Measurements from ENCODE around the gene NSG1.
A peak's percentile ranks its signal among the peaks of the same experiment; 100 is the strongest.

Gene NSG1

DNA sequence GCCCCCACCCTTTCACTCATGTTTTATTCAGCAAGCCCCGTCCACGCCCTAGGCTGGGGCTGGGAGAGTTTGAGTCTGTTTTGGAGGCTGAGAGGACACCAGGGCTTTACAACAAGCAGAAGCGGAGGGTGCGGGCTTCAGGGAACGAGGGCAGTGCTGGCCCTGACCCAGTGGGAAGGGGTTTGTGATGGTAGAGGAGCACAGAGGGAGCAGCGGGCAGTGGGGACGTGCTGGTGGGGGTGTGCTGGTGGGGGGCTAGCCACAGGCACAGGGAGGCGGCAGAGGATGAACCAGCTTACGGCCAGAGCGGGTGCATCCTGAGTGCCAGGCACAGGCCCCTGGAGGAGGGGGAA lies 26.4 kb downstream of the NSG1 start:
- no peaks in the 10 kb centered on the region for H3K36me3 ChIP-seq (ENCODE audit: control insufficient read depth, insufficient read depth, low read length)
- H3K27ac ChIP-seq (ENCODE audit: low read depth, low read length): no peak overlapping the region
- H3K4me2 ChIP-seq (ENCODE audit: low read length): no peak overlapping the region
- H3K79me1 ChIP-seq (ENCODE audit: low read length): no peaks in the 10 kb centered on the region
- no peak for DNase-seq
- no peak overlapping the region for H3K4me3 ChIP-seq (ENCODE audit: low read length)
- peaks cover 2% of the 10 kb centered on the region for H3K4me1 ChIP-seq (ENCODE audit: control insufficient read depth, low read depth, low read length)
- H3K9ac ChIP-seq (ENCODE audit: low read length): no peak overlapping the region
- no peak overlapping the region for H2BK15ac ChIP-seq (replicated peaks; ENCODE audit: low read depth)
- H2BK120ac ChIP-seq (ENCODE audit: low read depth, low read length): no peak overlapping the region
- H3K56ac ChIP-seq (ENCODE audit: low read length): no peak overlapping the region
- H3K4ac ChIP-seq (ENCODE audit: low read depth, low read length): no peak overlapping the region
- H4K5ac ChIP-seq (ENCODE audit: low read length): no peak overlapping the region
- H3K27me3 ChIP-seq (ENCODE audit: insufficient read depth, low read length, poor library complexity): no peaks in the 10 kb centered on the region
- H3K79me2 ChIP-seq (ENCODE audit: control insufficient read depth, insufficient read depth, low read length): no peaks in the 10 kb centered on the region
- WGBS (ENCODE audit: extremely low coverage, insufficient coverage, low lambda C conversion rate): no CpG with 5 or more reads among the region's 10 CpGs
- H2AK5ac ChIP-seq (ENCODE audit: low read length): no peak overlapping the region
- H4K8ac ChIP-seq (ENCODE audit: low read depth, low read length): no peak overlapping the region
- no peak overlapping the region for H2BK5ac ChIP-seq (ENCODE audit: low read length)
- H3K23ac ChIP-seq (ENCODE audit: low read length): no peak overlapping the region
- no peak overlapping the region for H3K18ac ChIP-seq (ENCODE audit: low read length)

DNA sequence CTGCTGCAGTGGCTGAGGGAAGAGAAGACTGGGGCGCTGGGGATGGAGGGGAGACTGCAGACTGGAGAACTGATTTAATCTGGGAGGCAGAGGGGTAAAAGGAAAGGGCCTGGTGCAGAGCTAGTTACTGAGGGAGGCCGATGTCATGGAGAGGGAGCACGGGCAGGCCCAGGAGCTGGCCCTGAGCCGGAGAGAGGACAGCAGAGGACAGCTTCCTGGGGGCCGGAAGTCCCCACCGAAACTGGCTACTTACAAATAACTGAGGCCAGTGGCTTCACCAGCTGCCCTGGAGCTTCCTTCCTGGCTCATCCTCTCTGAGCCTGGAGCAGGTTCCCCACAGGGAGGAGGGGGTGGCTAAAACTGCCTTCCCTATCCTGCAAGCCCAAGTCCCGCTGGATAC lies 26.9 kb downstream of the NSG1 start:
- no peak overlapping the region for H2BK15ac ChIP-seq (replicated peaks; ENCODE audit: low read depth)
- no peak overlapping the region for H4K5ac ChIP-seq (ENCODE audit: low read length)
- H3K4me1 ChIP-seq (ENCODE audit: control insufficient read depth, low read depth, low read length): peaks cover 2% of the 10 kb centered on the region
- H2BK5ac ChIP-seq (ENCODE audit: low read length): no peak overlapping the region
- no peaks in the 10 kb centered on the region for H3K36me3 ChIP-seq (ENCODE audit: control insufficient read depth, insufficient read depth, low read length)
- no peak overlapping the region for H3K4ac ChIP-seq (ENCODE audit: low read depth, low read length)
- no peak for DNase-seq
- no peak overlapping the region for H2BK120ac ChIP-seq (ENCODE audit: low read depth, low read length)
- no peak overlapping the region for H3K56ac ChIP-seq (ENCODE audit: low read length)
- no peak overlapping the region for H2AK5ac ChIP-seq (ENCODE audit: low read length)
- no peaks in the 10 kb centered on the region for H3K79me1 ChIP-seq (ENCODE audit: low read length)
- H3K18ac ChIP-seq (ENCODE audit: low read length): no peak overlapping the region
- H4K8ac ChIP-seq (ENCODE audit: low read depth, low read length): no peak overlapping the region
- no peak overlapping the region for H3K4me2 ChIP-seq (ENCODE audit: low read length)
- no peak overlapping the region for H3K4me3 ChIP-seq (ENCODE audit: low read length)
- no peak overlapping the region for H3K9ac ChIP-seq (ENCODE audit: low read length)
- WGBS (ENCODE audit: extremely low coverage, insufficient coverage, low lambda C conversion rate): no CpG with 5 or more reads among the region's 7 CpGs
- H3K23ac ChIP-seq (ENCODE audit: low read length): no peak overlapping the region
- no peaks in the 10 kb centered on the region for H3K27me3 ChIP-seq (ENCODE audit: insufficient read depth, low read length, poor library complexity)
- H3K79me2 ChIP-seq (ENCODE audit: control insufficient read depth, insufficient read depth, low read length): no peaks in the 10 kb centered on the region
- no peak overlapping the region for H3K27ac ChIP-seq (ENCODE audit: low read depth, low read length)

DNA sequence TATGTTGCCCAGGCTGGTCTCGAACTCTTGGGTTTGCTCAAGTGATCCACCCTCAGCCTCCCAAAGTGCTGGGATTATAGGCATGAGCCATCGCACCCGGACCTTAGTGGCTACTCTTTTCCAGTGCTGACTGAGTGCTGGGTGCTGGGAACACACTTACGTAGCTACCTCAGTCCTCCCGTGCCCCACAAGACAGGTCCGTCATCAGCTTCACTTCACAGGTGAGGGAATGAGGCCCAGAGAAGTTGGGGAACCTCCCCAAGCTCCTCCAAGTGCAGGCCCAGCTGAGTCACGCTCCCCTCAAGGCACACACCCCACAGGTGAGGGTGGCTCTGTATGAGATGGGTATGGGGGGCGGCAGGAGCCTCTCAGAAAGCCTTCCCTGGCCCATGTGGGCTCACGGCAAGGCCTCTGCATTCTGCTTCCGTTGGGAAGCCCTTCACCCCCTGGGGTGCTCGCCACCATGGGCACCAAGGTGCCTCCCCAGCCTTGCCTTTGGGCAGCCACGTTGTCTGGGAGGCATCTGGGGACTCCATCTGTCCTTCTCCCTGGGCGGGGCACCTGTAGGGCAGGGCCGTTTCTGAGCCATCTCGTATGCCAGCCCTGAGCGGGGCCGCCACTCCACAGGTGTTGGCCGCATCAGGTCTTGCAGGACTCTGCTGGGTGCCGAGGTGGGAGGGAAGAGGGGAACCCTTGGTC lies 28.4 kb downstream of the NSG1 start:
- no peak overlapping the region for H3K18ac ChIP-seq (ENCODE audit: low read length)
- H3K4ac ChIP-seq (ENCODE audit: low read depth, low read length): no peak overlapping the region
- H3K23ac ChIP-seq (ENCODE audit: low read length): no peak overlapping the region
- H3K36me3 ChIP-seq (ENCODE audit: control insufficient read depth, insufficient read depth, low read length): no peaks in the 10 kb centered on the region
- H3K27ac ChIP-seq (ENCODE audit: low read depth, low read length): no peak overlapping the region
- no peak overlapping the region for H3K4me2 ChIP-seq (ENCODE audit: low read length)
- DNase-seq: no peak
- H3K79me2 ChIP-seq (ENCODE audit: control insufficient read depth, insufficient read depth, low read length): no peaks in the 10 kb centered on the region
- H3K4me1 ChIP-seq (ENCODE audit: control insufficient read depth, low read depth, low read length): peaks cover 2% of the 10 kb centered on the region
- H3K27me3 ChIP-seq (ENCODE audit: insufficient read depth, low read length, poor library complexity): no peaks in the 10 kb centered on the region
- no peak overlapping the region for H4K5ac ChIP-seq (ENCODE audit: low read length)
- H2AK5ac ChIP-seq (ENCODE audit: low read length): no peak overlapping the region
- H3K4me3 ChIP-seq (ENCODE audit: low read length): no peak overlapping the region
- WGBS (ENCODE audit: extremely low coverage, insufficient coverage, low lambda C conversion rate): no CpG with 5 or more reads among the region's 19 CpGs
- no peak overlapping the region for H3K56ac ChIP-seq (ENCODE audit: low read length)
- H3K9ac ChIP-seq (ENCODE audit: low read length): no peak overlapping the region
- H2BK15ac ChIP-seq (replicated peaks; ENCODE audit: low read depth): no peak overlapping the region
- H4K8ac ChIP-seq (ENCODE audit: low read depth, low read length): no peak overlapping the region
- H2BK5ac ChIP-seq (ENCODE audit: low read length): no peak overlapping the region
- no peak overlapping the region for H2BK120ac ChIP-seq (ENCODE audit: low read depth, low read length)
- no peaks in the 10 kb centered on the region for H3K79me1 ChIP-seq (ENCODE audit: low read length)

DNA sequence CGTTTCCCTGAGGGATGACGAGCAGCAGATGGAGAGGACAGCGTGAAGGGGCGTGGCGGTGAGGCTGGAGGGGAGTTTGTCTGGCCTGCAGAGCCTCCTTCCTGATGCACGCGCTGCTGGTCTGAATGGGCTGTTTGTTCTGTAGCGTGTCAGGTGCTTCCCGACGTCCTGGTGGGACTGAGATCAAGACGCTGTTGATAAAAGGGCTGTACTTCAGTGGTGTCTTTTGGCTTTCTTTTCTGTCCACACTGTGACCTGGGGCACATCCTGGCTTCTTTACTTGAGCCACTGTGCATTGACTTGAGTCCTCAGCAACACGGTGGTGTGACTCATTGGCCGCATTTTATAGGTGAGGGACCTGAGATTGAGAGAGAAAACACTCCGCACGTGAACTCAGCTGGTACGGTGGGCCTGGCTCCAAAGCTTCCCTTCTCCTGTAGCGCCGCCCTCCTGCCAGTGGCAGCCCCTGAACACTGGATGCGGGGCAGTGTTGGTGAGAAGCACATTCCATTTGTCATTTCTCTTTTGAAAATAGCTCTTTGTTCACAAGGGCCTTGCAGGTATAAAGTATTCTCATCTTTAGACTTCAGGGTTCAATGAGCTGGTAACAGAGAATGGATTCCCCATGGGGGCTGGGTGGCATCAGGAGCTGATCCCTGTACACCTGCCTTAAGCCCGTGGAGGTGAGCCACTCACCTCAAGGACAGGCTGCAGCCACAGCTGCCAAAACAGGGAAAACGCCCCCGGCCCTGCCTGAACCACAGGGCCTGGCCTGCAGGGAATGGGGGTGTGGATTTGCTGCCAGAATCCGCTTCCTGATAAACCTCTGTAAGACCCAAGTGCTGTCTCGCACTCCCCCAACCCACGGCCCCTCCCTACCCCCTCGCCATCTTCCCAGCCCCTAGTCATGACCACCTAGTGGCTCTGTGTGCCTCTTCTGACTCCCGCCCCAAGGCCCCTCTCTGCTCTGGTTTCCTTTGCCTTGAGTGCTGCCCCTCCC lies 29.2 kb downstream of the NSG1 start:
- no peak overlapping the region for H4K5ac ChIP-seq (ENCODE audit: low read length)
- no peak overlapping the region for H2BK5ac ChIP-seq (ENCODE audit: low read length)
- H3K79me1 ChIP-seq (ENCODE audit: low read length): no peaks in the 10 kb centered on the region
- no peak overlapping the region for H3K4ac ChIP-seq (ENCODE audit: low read depth, low read length)
- H3K18ac ChIP-seq (ENCODE audit: low read length): no peak overlapping the region
- no peaks in the 10 kb centered on the region for H3K27me3 ChIP-seq (ENCODE audit: insufficient read depth, low read length, poor library complexity)
- no peak overlapping the region for H3K23ac ChIP-seq (ENCODE audit: low read length)
- H3K36me3 ChIP-seq (ENCODE audit: control insufficient read depth, insufficient read depth, low read length): no peaks in the 10 kb centered on the region
- H3K56ac ChIP-seq (ENCODE audit: low read length): no peak overlapping the region
- H3K4me1 ChIP-seq (ENCODE audit: control insufficient read depth, low read depth, low read length): peaks cover 2% of the 10 kb centered on the region
- no peak overlapping the region for H3K4me2 ChIP-seq (ENCODE audit: low read length)
- no peaks in the 10 kb centered on the region for H3K79me2 ChIP-seq (ENCODE audit: control insufficient read depth, insufficient read depth, low read length)
- no peak overlapping the region for H3K9ac ChIP-seq (ENCODE audit: low read length)
- peak; percentile 52 for DNase-seq
- no peak overlapping the region for H3K4me3 ChIP-seq (ENCODE audit: low read length)
- H2BK15ac ChIP-seq (replicated peaks; ENCODE audit: low read depth): no peak overlapping the region
- no peak overlapping the region for H2AK5ac ChIP-seq (ENCODE audit: low read length)
- H4K8ac ChIP-seq (ENCODE audit: low read depth, low read length): no peak overlapping the region
- no peak overlapping the region for H2BK120ac ChIP-seq (ENCODE audit: low read depth, low read length)
- H3K27ac ChIP-seq (ENCODE audit: low read depth, low read length): no peak overlapping the region
- WGBS (ENCODE audit: extremely low coverage, insufficient coverage, low lambda C conversion rate): no CpG with 5 or more reads among the region's 27 CpGs

DNA sequence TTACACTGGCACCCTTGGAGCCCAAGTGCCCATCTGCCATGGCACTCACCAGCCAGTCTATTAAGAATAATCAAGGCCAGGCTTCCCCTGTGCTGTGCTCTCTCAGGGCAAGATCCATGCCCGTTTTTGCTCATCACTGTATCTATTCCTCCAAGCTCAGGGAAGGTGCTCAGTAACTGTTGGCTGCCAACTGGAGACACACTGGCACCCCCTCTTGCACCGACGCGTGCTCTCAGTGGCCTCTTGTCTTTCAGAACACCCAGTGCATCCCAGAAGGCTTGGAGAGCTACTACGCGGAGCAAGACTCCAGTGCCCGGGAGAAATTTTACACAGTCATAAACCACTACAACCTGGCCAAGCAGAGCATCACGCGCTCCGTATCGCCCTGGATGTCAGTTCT lies 30.1 kb downstream of the NSG1 start:
- no peak overlapping the region for H2AK5ac ChIP-seq (ENCODE audit: low read length)
- no peaks in the 10 kb centered on the region for H3K36me3 ChIP-seq (ENCODE audit: control insufficient read depth, insufficient read depth, low read length)
- H3K27ac ChIP-seq (ENCODE audit: low read depth, low read length): no peak overlapping the region
- no peak for DNase-seq
- no peak overlapping the region for H3K4me3 ChIP-seq (ENCODE audit: low read length)
- no peak overlapping the region for H4K8ac ChIP-seq (ENCODE audit: low read depth, low read length)
- H3K79me2 ChIP-seq (ENCODE audit: control insufficient read depth, insufficient read depth, low read length): no peaks in the 10 kb centered on the region
- no peak overlapping the region for H2BK120ac ChIP-seq (ENCODE audit: low read depth, low read length)
- H3K23ac ChIP-seq (ENCODE audit: low read length): no peak overlapping the region
- no CpG with 5 or more reads among the region's 11 CpGs for WGBS (ENCODE audit: extremely low coverage, insufficient coverage, low lambda C conversion rate)
- H3K18ac ChIP-seq (ENCODE audit: low read length): no peak overlapping the region
- no peak overlapping the region for H3K9ac ChIP-seq (ENCODE audit: low read length)
- H2BK5ac ChIP-seq (ENCODE audit: low read length): no peak overlapping the region
- no peak overlapping the region for H3K56ac ChIP-seq (ENCODE audit: low read length)
- no peaks in the 10 kb centered on the region for H3K27me3 ChIP-seq (ENCODE audit: insufficient read depth, low read length, poor library complexity)
- H4K5ac ChIP-seq (ENCODE audit: low read length): no peak overlapping the region
- H3K4me1 ChIP-seq (ENCODE audit: control insufficient read depth, low read depth, low read length): peaks cover 2% of the 10 kb centered on the region
- H3K4me2 ChIP-seq (ENCODE audit: low read length): no peak overlapping the region
- no peaks in the 10 kb centered on the region for H3K79me1 ChIP-seq (ENCODE audit: low read length)
- no peak overlapping the region for H3K4ac ChIP-seq (ENCODE audit: low read depth, low read length)
- H2BK15ac ChIP-seq (replicated peaks; ENCODE audit: low read depth): no peak overlapping the region
